Measurements from ENCODE around the gene KRT84. TPM values are rescaled to one million over a fixed set of nuclear protein-coding genes. Genes with fewer than 3 reads are reported as not detected.

Gene KRT84
- polyA plus RNA-seq, 1 donor from 2014 or later = not detected

DNA sequence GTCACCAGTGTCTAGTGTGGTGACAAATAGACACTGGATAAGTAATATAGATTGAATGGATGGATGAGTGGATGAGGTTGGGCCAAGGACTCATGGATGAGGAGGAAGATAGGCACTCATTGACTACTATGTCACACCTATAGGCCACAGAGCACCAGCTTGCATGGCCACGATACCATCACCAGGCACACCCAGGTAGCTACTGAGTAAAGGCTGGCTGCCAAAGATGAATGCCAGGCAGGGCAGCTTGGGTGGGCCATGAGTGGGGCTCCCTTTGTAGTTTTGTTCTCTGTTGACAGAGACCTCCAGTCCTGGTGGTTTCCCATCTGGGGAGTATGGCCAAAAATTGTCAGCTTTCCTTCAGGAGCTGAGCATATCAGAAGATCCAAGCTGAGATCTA lies 53.1 kb downstream of the KRT84 start:
- Histone ChIP-seq H3K79me2 (replicated peaks; ENCODE audit: insufficient read depth, low read length) (no peaks in the 10 kb centered on the region), H3K9me3 (ENCODE audit: low read length) (no peaks in the 10 kb centered on the region), H3K36me3 (ENCODE audit: insufficient read depth, low read length) (no peaks in the 10 kb centered on the region), H3K9ac (ENCODE audit: low read length) (no peak overlapping the region), H3K27ac (ENCODE audit: low read length) (no peak overlapping the region), H3K9me2 (ENCODE audit: insufficient read depth, low read length) (no peaks in the 10 kb centered on the region), H3K4me2 (ENCODE audit: low read length) (no peak overlapping the region), H3K27me3 (ENCODE audit: insufficient read depth, low read depth, low read length) (no peaks in the 10 kb centered on the region), H4K20me1 (ENCODE audit: insufficient read depth) (no peaks in the 10 kb centered on the region), H3K4me3 (ENCODE audit: low read length) (no peak overlapping the region), H3F3A (ENCODE audit: insufficient read depth, low read length, poor library complexity, severe bottlenecking) (no peaks in the 10 kb centered on the region), H2AFZ (ENCODE audit: low read depth, low read length) (no peak overlapping the region)
- TF ChIP-seq, protein P1, sequence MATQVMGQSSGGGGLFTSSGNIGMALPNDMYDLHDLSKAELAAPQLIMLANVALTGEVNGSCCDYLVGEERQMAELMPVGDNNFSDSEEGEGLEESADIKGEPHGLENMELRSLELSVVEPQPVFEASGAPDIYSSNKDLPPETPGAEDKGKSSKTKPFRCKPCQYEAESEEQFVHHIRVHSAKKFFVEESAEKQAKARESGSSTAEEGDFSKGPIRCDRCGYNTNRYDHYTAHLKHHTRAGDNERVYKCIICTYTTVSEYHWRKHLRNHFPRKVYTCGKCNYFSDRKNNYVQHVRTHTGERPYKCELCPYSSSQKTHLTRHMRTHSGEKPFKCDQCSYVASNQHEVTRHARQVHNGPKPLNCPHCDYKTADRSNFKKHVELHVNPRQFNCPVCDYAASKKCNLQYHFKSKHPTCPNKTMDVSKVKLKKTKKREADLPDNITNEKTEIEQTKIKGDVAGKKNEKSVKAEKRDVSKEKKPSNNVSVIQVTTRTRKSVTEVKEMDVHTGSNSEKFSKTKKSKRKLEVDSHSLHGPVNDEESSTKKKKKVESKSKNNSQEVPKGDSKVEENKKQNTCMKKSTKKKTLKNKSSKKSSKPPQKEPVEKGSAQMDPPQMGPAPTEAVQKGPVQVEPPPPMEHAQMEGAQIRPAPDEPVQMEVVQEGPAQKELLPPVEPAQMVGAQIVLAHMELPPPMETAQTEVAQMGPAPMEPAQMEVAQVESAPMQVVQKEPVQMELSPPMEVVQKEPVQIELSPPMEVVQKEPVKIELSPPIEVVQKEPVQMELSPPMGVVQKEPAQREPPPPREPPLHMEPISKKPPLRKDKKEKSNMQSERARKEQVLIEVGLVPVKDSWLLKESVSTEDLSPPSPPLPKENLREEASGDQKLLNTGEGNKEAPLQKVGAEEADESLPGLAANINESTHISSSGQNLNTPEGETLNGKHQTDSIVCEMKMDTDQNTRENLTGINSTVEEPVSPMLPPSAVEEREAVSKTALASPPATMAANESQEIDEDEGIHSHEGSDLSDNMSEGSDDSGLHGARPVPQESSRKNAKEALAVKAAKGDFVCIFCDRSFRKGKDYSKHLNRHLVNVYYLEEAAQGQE (IDR thresholded peaks at IDR 0.05; ENCODE audit: borderline replicate concordance) = no peak
- TF ChIP-seq TAF1 (IDR thresholded peaks at IDR 0.05; ENCODE audit: low read depth) = no peak
- TF ChIP-seq EP300 (conservative IDR thresholded peaks at IDR 0.05; ENCODE audit: poor library complexity, severe bottlenecking) = no peak
- no peak for TF ChIP-seq EZH2 (IDR thresholded peaks at IDR 0.05; ENCODE audit: borderline replicate concordance, insufficient read depth, low read length, poor library complexity, severe bottlenecking)
- TF ChIP-seq, protein P2, sequence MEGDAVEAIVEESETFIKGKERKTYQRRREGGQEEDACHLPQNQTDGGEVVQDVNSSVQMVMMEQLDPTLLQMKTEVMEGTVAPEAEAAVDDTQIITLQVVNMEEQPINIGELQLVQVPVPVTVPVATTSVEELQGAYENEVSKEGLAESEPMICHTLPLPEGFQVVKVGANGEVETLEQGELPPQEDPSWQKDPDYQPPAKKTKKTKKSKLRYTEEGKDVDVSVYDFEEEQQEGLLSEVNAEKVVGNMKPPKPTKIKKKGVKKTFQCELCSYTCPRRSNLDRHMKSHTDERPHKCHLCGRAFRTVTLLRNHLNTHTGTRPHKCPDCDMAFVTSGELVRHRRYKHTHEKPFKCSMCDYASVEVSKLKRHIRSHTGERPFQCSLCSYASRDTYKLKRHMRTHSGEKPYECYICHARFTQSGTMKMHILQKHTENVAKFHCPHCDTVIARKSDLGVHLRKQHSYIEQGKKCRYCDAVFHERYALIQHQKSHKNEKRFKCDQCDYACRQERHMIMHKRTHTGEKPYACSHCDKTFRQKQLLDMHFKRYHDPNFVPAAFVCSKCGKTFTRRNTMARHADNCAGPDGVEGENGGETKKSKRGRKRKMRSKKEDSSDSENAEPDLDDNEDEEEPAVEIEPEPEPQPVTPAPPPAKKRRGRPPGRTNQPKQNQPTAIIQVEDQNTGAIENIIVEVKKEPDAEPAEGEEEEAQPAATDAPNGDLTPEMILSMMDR (IDR thresholded peaks at IDR 0.05; ENCODE audit: poor library complexity, severe bottlenecking) = no peak
- no peak for TF ChIP-seq POLR2AphosphoS5 (IDR thresholded peaks at IDR 0.05)
- no peak for TF ChIP-seq MXI1 (conservative IDR thresholded peaks at IDR 0.05; ENCODE audit: poor library complexity, severe bottlenecking)
- TF ChIP-seq RAD21 (conservative IDR thresholded peaks at IDR 0.05) = no peak
- TF ChIP-seq SMC3 (conservative IDR thresholded peaks at IDR 0.05; ENCODE audit: poor library complexity) = no peak

DNA sequence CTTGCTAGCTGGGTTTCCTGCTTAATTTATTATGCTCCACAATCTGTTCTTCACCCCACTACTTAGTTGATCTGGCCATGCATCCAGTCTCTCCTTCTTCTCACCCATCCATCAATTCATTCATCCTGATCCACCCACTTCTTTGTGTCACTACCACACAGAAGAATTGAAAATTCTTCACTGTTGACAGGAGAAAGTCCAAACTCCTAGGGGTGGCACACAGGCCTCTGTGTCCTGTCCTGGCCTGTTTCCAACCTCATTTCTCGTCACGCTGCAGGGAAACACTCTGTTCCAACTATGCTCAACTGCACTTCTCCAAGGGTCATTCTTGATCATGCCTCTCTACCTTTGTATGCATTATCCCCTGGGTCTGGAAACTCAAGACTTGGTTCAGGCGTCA lies 53.6 kb downstream of the KRT84 start:
- no peaks in the 10 kb centered on the region for H3K9me3 ChIP-seq (ENCODE audit: low read length)
- no peaks in the 10 kb centered on the region for H3F3A ChIP-seq (ENCODE audit: insufficient read depth, low read length, poor library complexity, severe bottlenecking)
- H2AFZ ChIP-seq (ENCODE audit: low read depth, low read length) = no peak overlapping the region
- H3K27me3 ChIP-seq (ENCODE audit: insufficient read depth, low read depth, low read length) = no peaks in the 10 kb centered on the region
- H3K27ac ChIP-seq (ENCODE audit: low read length) = no peak overlapping the region
- TF ChIP-seq MXI1 (conservative IDR thresholded peaks at IDR 0.05; ENCODE audit: poor library complexity, severe bottlenecking) (no peak), SMC3 (conservative IDR thresholded peaks at IDR 0.05; ENCODE audit: poor library complexity) (no peak), POLR2AphosphoS5 (IDR thresholded peaks at IDR 0.05) (no peak), EZH2 (IDR thresholded peaks at IDR 0.05; ENCODE audit: borderline replicate concordance, insufficient read depth, low read length, poor library complexity, severe bottlenecking) (no peak), TAF1 (IDR thresholded peaks at IDR 0.05; ENCODE audit: low read depth) (no peak), RAD21 (conservative IDR thresholded peaks at IDR 0.05) (no peak), EP300 (conservative IDR thresholded peaks at IDR 0.05; ENCODE audit: poor library complexity, severe bottlenecking) (no peak)
- TF ChIP-seq, protein P1 (IDR thresholded peaks at IDR 0.05; ENCODE audit: borderline replicate concordance) = no peak
- TF ChIP-seq, protein P2 (IDR thresholded peaks at IDR 0.05; ENCODE audit: poor library complexity, severe bottlenecking) = no peak
- H3K4me3 ChIP-seq (ENCODE audit: low read length) = no peak overlapping the region
- no peak overlapping the region for H3K4me2 ChIP-seq (ENCODE audit: low read length)
- H3K9me2 ChIP-seq (ENCODE audit: insufficient read depth, low read length) = no peaks in the 10 kb centered on the region
- H3K79me2 ChIP-seq (replicated peaks; ENCODE audit: insufficient read depth, low read length) = no peaks in the 10 kb centered on the region
- H4K20me1 ChIP-seq (ENCODE audit: insufficient read depth) = no peaks in the 10 kb centered on the region
- no peak overlapping the region for H3K9ac ChIP-seq (ENCODE audit: low read length)
- no peaks in the 10 kb centered on the region for H3K36me3 ChIP-seq (ENCODE audit: insufficient read depth, low read length)
